GM19438 (cell line): ENCODE results near the gene ITIH2.
"Not testable (repeated sequence)": the region's sequence is repeated elsewhere in the genome, so short reads cannot be mapped to it uniquely, and the experiment has no call there.

ENCODE experiments used
- ATAC-seq: cut with Tn5 transposase; IDR thresholded peaks from one replicate; pipeline ENCODE4 v1.9.1; 2021; ENCODE audit warnings: low read depth; ENCODE audit not compliant: unreplicated experiment

Gene ITIH2

GRCh38 chr10:7734821-7735220, 31.7 kb downstream of the ITIH2 start:
- no peak for ATAC-seq

GRCh38 chr10:7738536-7739407, 35.7 kb downstream of the ITIH2 start:
- no peak for ATAC-seq

- ATAC-seq: no peak
Measured at GRCh38 chr10:7744307-7744706, 41.2 kb downstream of the ITIH2 start.

GRCh38 chr10:7748637-7749036, 45.5 kb downstream of the ITIH2 start:
- ATAC-seq: not testable (repeated sequence)

- no peak for ATAC-seq
Measured at GRCh38 chr10:7750222-7750621, 47.1 kb downstream of the ITIH2 start.

- no peak for ATAC-seq
Measured at GRCh38 chr10:7752251-7752650, 49.1 kb downstream of the ITIH2 start.

- no peak for ATAC-seq
Measured at GRCh38 chr10:7755103-7755502, 52.0 kb downstream of the ITIH2 start.

GRCh38 chr10:7756360-7756992, 53.4 kb downstream of the ITIH2 start:
- ATAC-seq: no peak

GRCh38 chr10:7763929-7764328, 60.8 kb downstream of the ITIH2 start:
- no peak for ATAC-seq

GRCh38 chr10:7766241-7766640, 63.1 kb downstream of the ITIH2 start:
- no peak for ATAC-seq

GRCh38 chr10:7767209-7767608, 64.1 kb downstream of the ITIH2 start:
- no peak for ATAC-seq

GRCh38 chr10:7768417-7768816, 65.3 kb downstream of the ITIH2 start:
- ATAC-seq: no peak

GRCh38 chr10:7773845-7774801, 71.0 kb downstream of the ITIH2 start:
- ATAC-seq: no peak

GRCh38 chr10:7776777-7777176, 73.7 kb downstream of the ITIH2 start:
- ATAC-seq: no peak

GRCh38 chr10:7782194-7782593, 79.1 kb downstream of the ITIH2 start:
- not testable (repeated sequence) for ATAC-seq

GRCh38 chr10:7786430-7786829, 83.3 kb downstream of the ITIH2 start:
- ATAC-seq: no peak

GRCh38 chr10:7787150-7787856, 84.2 kb downstream of the ITIH2 start:
- ATAC-seq: peak; percentile 10

- ATAC-seq: peak; percentile 91
Measured at GRCh38 chr10:7787857-7788638, 84.9 kb downstream of the ITIH2 start, which contains the start of the genes ATP5F1C and KIN. TSS of gene ATP5F1C (plus strand) at chr10:7788177. CDS start at chr10:7788208, 31 bp downstream. TSS of gene KIN (minus strand) at chr10:7787993. CDS start at chr10:7787933, 60 bp downstream.

GRCh38 chr10:7788639-7789286, 85.6 kb downstream of the ITIH2 start:
- peak; percentile 16 for ATAC-seq
